Endothelial cell of umbilical vein (primary cell): ENCODE data around the gene PLA2G6. TPM values are rescaled to one million over a fixed set of nuclear protein-coding genes. Genes with fewer than 3 reads are reported as not detected.

Source experiments
- BruUV-seq: library from RNA; stranded (reverse); fragments of 400-500 nt; replicated peaks from 2 replicates; lab custom pipeline; 2021; lab: Mats Ljungman, UMichigan
- CTCF ChIA-PET: fragments of 300-600, 350-600 bp; sonication (Branson Sonifier 250); formaldehyde crosslinking; loops from one replicate; lab custom pipeline; 2021; ENCODE audit warnings: antibody characterized with exemption, inconsistent platforms; lab: Charles Lee
- POLR2A ChIA-PET: fragments of 300-600, 350-600 bp; sonication (Branson Sonifier 250); formaldehyde crosslinking; loops from one replicate; lab custom pipeline; 2021; ENCODE audit warnings: antibody characterized with exemption, inconsistent platforms; lab: Charles Lee
- DNase-seq: peaks from one replicate; pipeline ENCODE4 v3.0.0-alpha.2; 2011; ENCODE audit warnings: low read depth, low spot score
- FAIRE-seq: peaks from 2 replicates; lab custom pipeline; 2011; peaks lifted over from hg19 to GRCh38; lab: Jason Lieb, UNC
- H2AFZ ChIP-seq: 2 replicates; pipeline ENCODE4 v1.6.0; 2012; ENCODE audit warnings: low read depth, low read length, control low read depth, inconsistent platforms
- H3K27ac ChIP-seq: 2 replicates; pipeline ENCODE4 v1.5.1; 2011; ENCODE audit warnings: low read depth, mild to moderate bottlenecking, control low read depth, low read length, moderate library complexity; ENCODE audit not compliant: insufficient read depth
- H3K27me3 ChIP-seq, 2 experiments: 2 replicates each; pipeline versions ENCODE4 v1.6.0 to v1.6.1; 2011; ENCODE audit warnings: low read length in 2 of 2, mixed read lengths in 1 of 2; ENCODE audit not compliant: control insufficient read depth in 2 of 2, insufficient read depth in 2 of 2
- H3K36me3 ChIP-seq, 2 experiments: 2 replicates in 1 of 2; 3 replicates in 1 of 2; pipeline ENCODE4 v1.5.1; 2011; ENCODE audit warnings: low read length in 2 of 2, mild to moderate bottlenecking in 1 of 2, moderate library complexity in 1 of 2; ENCODE audit not compliant: control insufficient read depth in 2 of 2, insufficient read depth in 2 of 2; ENCODE audit errors: extremely low read depth in 1 of 2
- H3K4me1 ChIP-seq: 3 replicates; pipeline ENCODE4 v1.5.1; 2011; ENCODE audit warnings: mild to moderate bottlenecking, low read length; ENCODE audit not compliant: control insufficient read depth, insufficient read depth; ENCODE audit errors: extremely low read depth
- H3K4me2 ChIP-seq: 2 replicates; pipeline ENCODE4 v1.6.1; 2011; ENCODE audit warnings: low read length, control low read depth, mixed read lengths; ENCODE audit not compliant: insufficient read depth
- H3K4me3 ChIP-seq, 3 experiments: fragments of 200-600 bp in 1 of 3; sonication (generic), shearing (Covaris generic) in 1 of 3; replicated peaks in 1 of 3; 2 replicates each; pipeline ENCODE4 v1.5.1; 2011 to 2016; ENCODE audit warnings: control low read depth in 3 of 3, low read length in 3 of 3, mild to moderate bottlenecking in 2 of 3, inconsistent platforms in 1 of 3, low read depth in 1 of 3, moderate library complexity in 1 of 3; ENCODE audit not compliant: insufficient read depth in 1 of 3
- H3K79me2 ChIP-seq: 2 replicates; pipeline ENCODE4 v1.6.0; 2012; ENCODE audit warnings: low read length, inconsistent platforms; ENCODE audit not compliant: control insufficient read depth, insufficient read depth
- H3K9ac ChIP-seq: replicated peaks from 2 replicates; pipeline ENCODE3; 2011; ENCODE audit warnings: low read length, control low read depth; ENCODE audit not compliant: insufficient read depth; ENCODE audit errors: extremely low read depth
- H3K9me1 ChIP-seq: replicated peaks from 3 replicates; pipeline ENCODE4 v1.6.0; 2011; ENCODE audit warnings: mild to moderate bottlenecking, low read length; ENCODE audit not compliant: control insufficient read depth, insufficient read depth; ENCODE audit errors: extremely low read depth
- H3K9me3 ChIP-seq: replicated peaks from 2 replicates; pipeline ENCODE4 v1.5.1; 2012; ENCODE audit warnings: low read length, inconsistent platforms; ENCODE audit not compliant: control insufficient read depth, insufficient read depth
- H4K20me1 ChIP-seq: replicated peaks from 2 replicates; pipeline ENCODE3; 2011; ENCODE audit warnings: mild to moderate bottlenecking, low read length; ENCODE audit not compliant: control insufficient read depth, insufficient read depth; ENCODE audit errors: extremely low read depth
- EZH2 ChIP-seq: IDR thresholded peaks from 2 replicates; pipeline ENCODE4 v1.6.1; 2012; ENCODE audit warnings: borderline replicate concordance, low read depth, mild to moderate bottlenecking, moderate library complexity, low read length, inconsistent platforms; ENCODE audit not compliant: severe bottlenecking
- FOS ChIP-seq: IDR thresholded peaks from 2 replicates; pipeline ENCODE4 v1.6.1; 2011; ENCODE audit warnings: mild to moderate bottlenecking, low read length, moderate library complexity, borderline replicate concordance; ENCODE audit not compliant: insufficient read depth
- GATA2 ChIP-seq: IDR thresholded peaks from 2 replicates; pipeline ENCODE4 v1.7.0; 2011; ENCODE audit warnings: low read depth, mild to moderate bottlenecking, moderate library complexity, mixed read lengths, low read length; ENCODE audit not compliant: insufficient read length, insufficient read depth
- JUN ChIP-seq: IDR thresholded peaks from 2 replicates; pipeline ENCODE4 v1.6.1; 2011; ENCODE audit warnings: borderline replicate concordance, low read depth; ENCODE audit not compliant: insufficient read length, insufficient read depth
- MYC ChIP-seq: IDR thresholded peaks from one replicate; pipeline ENCODE4 v1.6.1; 2011; ENCODE audit warnings: mild to moderate bottlenecking, low read depth, low read length
- POLR2A ChIP-seq: IDR thresholded peaks from 2 replicates; pipeline ENCODE4 v1.6.1; 2012; ENCODE audit warnings: low read depth, mild to moderate bottlenecking, control low read depth, low read length
- POLR2AphosphoS5 ChIP-seq: IDR thresholded peaks from 2 replicates; pipeline ENCODE4 v1.6.1; 2012; ENCODE audit warnings: low read depth, mild to moderate bottlenecking, control low read depth, low read length, moderate library complexity; ENCODE audit not compliant: insufficient read depth
- dilution Hi-C: fragments of 300-500 bp; cut with MboI; formaldehyde crosslinking; loops from one replicate; pipeline ENCODE4 v1.15.0; 2019; ENCODE audit warnings: low sequenced_read_pairs; ENCODE audit not compliant: extremely low pct_ligation_motif_present
- intact Hi-C: fragments of 100-400 bp; cut with micrococcal nuclease; formaldehyde crosslinking; loops from one replicate; pipeline ENCODE4 v1.10.0; 2022
- polyA plus RNA-seq, 4 experiments: library from polyadenylated mRNA; depleted of rRNA in 3 of 4; stranded (reverse) in 3 of 4; unstranded in 1 of 4; fragments of >200 nt; gene quantifications; 2 replicates each; pipeline versions ENCODE4 v1.2.1 to v1.2.3, GENCODE V29; 2011 to 2012; ENCODE audit warnings: missing spikeins in 1 of 4
- total RNA-seq: library from RNA; stranded (reverse); gene quantifications from 2 replicates; pipeline ENCODE4 v1.2.3, GENCODE V29; 2021
- TF ChIP-seq, protein P1 (sequence below), 2 donors: IDR thresholded peaks; 1 replicate in 1 of 2; 2 replicates in 1 of 2; pipeline ENCODE4 v1.5.1; 2011; ENCODE audit warnings: low read length in 2 of 2, mild to moderate bottlenecking in 2 of 2, moderate library complexity in 2 of 2, control low read depth in 1 of 2, inconsistent platforms in 1 of 2, low read depth in 1 of 2; ENCODE audit not compliant: insufficient read depth in 1 of 2; ENCODE audit errors: extremely low read depth in 1 of 2
- TF ChIP-seq, protein P2 (sequence below): IDR thresholded peaks from 2 replicates; pipeline ENCODE4 v1.6.1; 2011; ENCODE audit not compliant: insufficient read depth, insufficient read length

Gene PLA2G6
- total and polyA plus RNA-seq, 2 donors (not counting 3 experiments of a cell fraction or from before 2014, with no cell fraction given), result 6.6 to 10.3 TPM

DNA sequence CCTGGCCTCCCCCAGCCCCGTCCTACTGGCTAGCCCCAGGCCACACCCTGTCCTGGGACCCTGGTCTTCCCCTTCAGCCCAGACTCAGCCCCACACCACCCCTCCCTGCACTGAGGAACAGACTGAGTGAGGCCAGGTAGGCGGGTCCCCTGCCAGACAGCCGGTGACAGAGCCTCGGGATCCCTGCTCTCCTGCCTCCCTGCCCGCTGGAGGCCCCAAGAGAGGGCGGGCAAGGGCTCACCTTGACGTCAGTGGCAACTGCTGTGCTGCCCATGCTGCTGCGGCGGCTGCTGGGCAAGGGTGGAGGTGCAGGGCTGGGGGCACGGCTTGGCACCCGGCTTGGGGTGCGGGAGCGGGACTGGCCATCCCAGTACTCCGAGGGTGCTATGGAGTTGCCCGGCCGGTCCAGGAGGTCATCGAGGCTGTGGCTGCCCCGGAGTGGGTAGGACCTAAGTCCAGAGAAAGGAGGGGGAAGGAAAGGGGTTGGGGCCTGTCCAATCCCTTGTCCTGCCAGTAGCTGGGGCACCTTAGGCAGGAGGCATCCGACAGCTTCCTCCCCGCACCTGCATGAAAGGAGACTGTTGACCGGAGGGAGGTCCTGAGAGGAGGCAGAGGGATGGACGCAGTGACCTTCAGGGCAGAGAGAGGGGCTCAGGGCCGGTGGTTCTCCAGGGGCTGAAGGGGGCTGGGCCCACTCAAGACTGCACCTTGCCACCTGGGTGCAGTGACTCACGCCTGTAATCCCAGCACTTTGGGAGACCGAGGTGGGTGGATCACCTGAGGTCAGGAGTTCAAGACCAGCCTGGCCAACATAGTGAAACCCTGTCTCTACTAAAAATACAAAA, 95.4 kb downstream of the PLA2G6 start:
- POLR2A ChIA-PET, result no interaction called here
- H3K27ac ChIP-seq, result no peak overlapping the region
- intact Hi-C loops (no loop called here), dilution Hi-C loops (no loop called here)
- peaks cover 15 to 17% of the 10 kb centered on the region in 2 experiments for H3K27me3 ChIP-seq
- FAIRE-seq (no peak), DNase-seq (no peak)
- H3K4me3 ChIP-seq, result no peak overlapping the region
- H3K9me3 ChIP-seq, result no peaks in the 10 kb centered on the region
- no peak overlapping the region for H2AFZ ChIP-seq
- no peaks in the 10 kb centered on the region for H4K20me1 ChIP-seq
- no peaks in the 10 kb centered on the region for H3K36me3 ChIP-seq
- no peaks in the 10 kb centered on the region for H3K79me2 ChIP-seq
- H3K9me1 ChIP-seq, result no peaks in the 10 kb centered on the region
- peaks cover 5% of the 10 kb centered on the region for H3K4me1 ChIP-seq
- no TSS peak for BruUV-seq
- TF ChIP-seq GATA2 (no peak), FOS (no peak), POLR2AphosphoS5 (no peak)
- CTCF ChIA-PET, result interaction anchor here (1.1 to 1.4 kb wide), 3 partner anchors 12 to 144 kb away, joined by 3 read pairs; no protein-coding TSS in a partner anchor
- H3K4me2 ChIP-seq, result no peak overlapping the region
- no peak overlapping the region for H3K9ac ChIP-seq

DNA sequence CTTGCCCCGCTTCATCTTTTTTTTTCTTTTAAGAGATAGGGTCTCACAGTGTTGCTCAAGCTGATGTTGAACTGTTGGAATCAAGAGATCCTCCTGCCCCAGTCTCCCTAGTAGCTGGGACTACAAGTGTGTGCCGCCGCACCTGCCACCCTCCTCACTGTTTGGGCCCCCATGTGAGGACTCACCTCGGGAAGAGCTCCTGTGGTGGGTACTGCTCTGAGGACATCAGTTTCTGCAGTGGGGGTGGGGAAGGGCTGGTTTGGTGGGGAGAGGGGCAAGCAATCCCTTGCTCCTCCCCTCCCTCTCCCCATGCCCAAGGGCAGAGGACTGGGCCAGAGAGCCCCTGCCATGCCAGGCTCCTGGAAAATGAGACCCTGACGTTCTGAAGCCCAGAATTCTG, 96.1 kb downstream of the PLA2G6 start:
- Histone ChIP-seq H3K9me1 (no peaks in the 10 kb centered on the region), H3K4me3 (no peak overlapping the region), H3K4me2 (no peak overlapping the region), H3K4me1 (peaks cover 5% of the 10 kb centered on the region), H3K9ac (no peak overlapping the region), H2AFZ (no peak overlapping the region), H4K20me1 (no peaks in the 10 kb centered on the region), H3K9me3 (no peaks in the 10 kb centered on the region), H3K27ac (no peak overlapping the region), H3K79me2 (no peaks in the 10 kb centered on the region), H3K27me3 (peaks cover 14 to 15% of the 10 kb centered on the region in 2 experiments), H3K36me3 (no peaks in the 10 kb centered on the region)
- intact Hi-C loops (no loop called here), dilution Hi-C loops (no loop called here)
- ChIA-PET CTCF (interaction anchor here (1.1 kb wide), 1 partner anchor 144 kb away, joined by 3 read pairs; no protein-coding TSS in a partner anchor), POLR2A (no interaction called here)
- BruUV-seq, result no TSS peak
- TF ChIP-seq GATA2 (no peak), JUN (no peak), POLR2AphosphoS5 (no peak), FOS (no peak), EZH2 (no peak), POLR2A (no peak), MYC (no peak)
- TF ChIP-seq, protein P1, sequence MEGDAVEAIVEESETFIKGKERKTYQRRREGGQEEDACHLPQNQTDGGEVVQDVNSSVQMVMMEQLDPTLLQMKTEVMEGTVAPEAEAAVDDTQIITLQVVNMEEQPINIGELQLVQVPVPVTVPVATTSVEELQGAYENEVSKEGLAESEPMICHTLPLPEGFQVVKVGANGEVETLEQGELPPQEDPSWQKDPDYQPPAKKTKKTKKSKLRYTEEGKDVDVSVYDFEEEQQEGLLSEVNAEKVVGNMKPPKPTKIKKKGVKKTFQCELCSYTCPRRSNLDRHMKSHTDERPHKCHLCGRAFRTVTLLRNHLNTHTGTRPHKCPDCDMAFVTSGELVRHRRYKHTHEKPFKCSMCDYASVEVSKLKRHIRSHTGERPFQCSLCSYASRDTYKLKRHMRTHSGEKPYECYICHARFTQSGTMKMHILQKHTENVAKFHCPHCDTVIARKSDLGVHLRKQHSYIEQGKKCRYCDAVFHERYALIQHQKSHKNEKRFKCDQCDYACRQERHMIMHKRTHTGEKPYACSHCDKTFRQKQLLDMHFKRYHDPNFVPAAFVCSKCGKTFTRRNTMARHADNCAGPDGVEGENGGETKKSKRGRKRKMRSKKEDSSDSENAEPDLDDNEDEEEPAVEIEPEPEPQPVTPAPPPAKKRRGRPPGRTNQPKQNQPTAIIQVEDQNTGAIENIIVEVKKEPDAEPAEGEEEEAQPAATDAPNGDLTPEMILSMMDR (IDR thresholded peaks at IDR 0.05; ENCODE audit: extremely low read depth in 1 of 2, insufficient read depth in 1 of 2, low read depth in 1 of 2, low read length in 2 of 2), result no peak
- TF ChIP-seq, protein P2, sequence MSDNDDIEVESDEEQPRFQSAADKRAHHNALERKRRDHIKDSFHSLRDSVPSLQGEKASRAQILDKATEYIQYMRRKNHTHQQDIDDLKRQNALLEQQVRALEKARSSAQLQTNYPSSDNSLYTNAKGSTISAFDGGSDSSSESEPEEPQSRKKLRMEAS, result no peak
- FAIRE-seq (no peak), DNase-seq (no peak)
